ENCODE data around the gene MYL12A.
"Not testable (repeated sequence)": the region's sequence is repeated elsewhere in the genome, so short reads cannot be mapped to it uniquely, and the experiment has no call there.

The MYL12A gene

DNA sequence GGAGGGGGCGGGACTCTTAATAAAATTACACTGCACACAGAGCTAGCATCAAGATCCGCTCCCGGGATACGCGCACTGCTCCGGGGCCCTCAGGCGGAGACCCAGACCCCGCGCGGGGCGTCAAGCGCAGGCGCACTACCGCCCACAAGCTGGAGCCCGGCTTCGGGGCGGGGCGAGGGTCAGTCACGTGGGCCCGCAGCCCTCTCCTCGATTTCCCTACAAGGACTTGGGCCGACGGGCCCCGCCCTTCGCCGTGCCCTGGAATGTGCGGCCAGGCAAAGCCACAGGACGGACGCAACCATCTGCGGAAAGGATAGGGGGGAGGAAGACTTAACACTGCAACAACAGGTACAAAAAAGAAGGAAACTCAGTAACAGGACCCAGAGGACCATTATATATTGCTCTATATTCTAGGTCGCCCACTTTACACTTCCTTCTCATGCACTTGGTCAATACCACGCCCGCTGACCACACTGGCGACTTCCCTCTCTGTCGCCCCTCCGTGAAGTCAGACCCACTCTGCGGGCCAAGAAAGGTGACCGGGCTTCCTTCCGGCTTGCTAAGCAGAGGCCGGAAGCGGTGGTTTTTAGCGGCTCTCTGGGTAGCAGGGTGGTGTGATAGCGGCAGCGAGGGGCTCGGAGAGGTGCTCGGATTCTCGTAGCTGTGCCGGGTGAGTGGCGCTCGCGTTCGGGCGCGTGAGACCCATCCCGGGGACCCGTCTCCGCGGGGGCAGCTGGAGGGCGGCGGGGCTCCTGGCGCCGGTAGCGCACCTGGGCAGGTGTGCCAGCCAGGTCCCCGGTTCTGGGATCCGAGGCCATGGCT, at the start of gene MYL12A:
TSS of gene MYL12A (plus strand) at position 562 of the 822 bp plus-strand sequence. CDS start 5,447 bp downstream, outside the sequence.
- TF ChIP-seq, protein P1, sequence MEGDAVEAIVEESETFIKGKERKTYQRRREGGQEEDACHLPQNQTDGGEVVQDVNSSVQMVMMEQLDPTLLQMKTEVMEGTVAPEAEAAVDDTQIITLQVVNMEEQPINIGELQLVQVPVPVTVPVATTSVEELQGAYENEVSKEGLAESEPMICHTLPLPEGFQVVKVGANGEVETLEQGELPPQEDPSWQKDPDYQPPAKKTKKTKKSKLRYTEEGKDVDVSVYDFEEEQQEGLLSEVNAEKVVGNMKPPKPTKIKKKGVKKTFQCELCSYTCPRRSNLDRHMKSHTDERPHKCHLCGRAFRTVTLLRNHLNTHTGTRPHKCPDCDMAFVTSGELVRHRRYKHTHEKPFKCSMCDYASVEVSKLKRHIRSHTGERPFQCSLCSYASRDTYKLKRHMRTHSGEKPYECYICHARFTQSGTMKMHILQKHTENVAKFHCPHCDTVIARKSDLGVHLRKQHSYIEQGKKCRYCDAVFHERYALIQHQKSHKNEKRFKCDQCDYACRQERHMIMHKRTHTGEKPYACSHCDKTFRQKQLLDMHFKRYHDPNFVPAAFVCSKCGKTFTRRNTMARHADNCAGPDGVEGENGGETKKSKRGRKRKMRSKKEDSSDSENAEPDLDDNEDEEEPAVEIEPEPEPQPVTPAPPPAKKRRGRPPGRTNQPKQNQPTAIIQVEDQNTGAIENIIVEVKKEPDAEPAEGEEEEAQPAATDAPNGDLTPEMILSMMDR (IDR thresholded peaks at IDR 0.05; ENCODE audit: borderline replicate concordance, control extremely low read depth, extremely low read depth, insufficient read depth, missing control alignments) = no peak
- in situ Hi-C loops (cut with MboI; ENCODE audit: low sequenced_read_pairs, unreplicated experiment) = loop anchor here (5.0 to 10.0 kb wide), 2 partner anchors 253 to 315 kb away; no protein-coding TSS in a partner anchor
- peak; percentile 95 for DNase-seq (ENCODE audit: low spot score)

DNA sequence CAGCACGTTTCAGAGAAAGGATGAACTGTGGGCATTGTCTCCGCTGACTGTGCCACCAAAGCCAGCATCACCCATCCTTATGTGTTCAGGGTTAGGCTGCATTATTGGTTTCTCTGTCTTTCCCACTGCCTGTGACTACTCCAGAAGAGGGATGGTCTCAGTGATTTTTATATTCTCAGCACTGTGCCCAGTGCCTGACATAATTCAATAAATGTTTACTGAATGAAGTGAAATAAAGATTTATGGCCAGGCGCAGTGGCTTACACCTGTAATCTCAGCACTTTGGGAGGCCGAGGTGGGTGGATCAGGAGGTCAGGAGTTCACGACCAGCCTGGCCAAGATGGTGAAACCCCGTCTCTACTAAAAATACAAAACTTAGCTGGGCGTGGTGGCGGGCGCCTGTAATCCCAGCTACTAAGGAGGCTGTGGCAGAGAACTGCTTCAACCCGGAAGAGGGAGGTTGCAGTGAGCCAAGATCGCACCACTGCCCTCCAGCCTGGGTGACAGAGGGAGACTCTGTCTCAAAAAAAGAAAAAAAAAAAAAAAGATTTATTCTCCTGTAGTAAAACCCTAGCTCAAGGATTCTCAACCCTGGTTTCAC, 49.2 kb upstream of the MYL12A start:
- in situ Hi-C loops (cut with MboI; ENCODE audit: low sequenced_read_pairs, unreplicated experiment); DNase-seq (ENCODE audit: low spot score): not testable (repeated sequence)

DNA sequence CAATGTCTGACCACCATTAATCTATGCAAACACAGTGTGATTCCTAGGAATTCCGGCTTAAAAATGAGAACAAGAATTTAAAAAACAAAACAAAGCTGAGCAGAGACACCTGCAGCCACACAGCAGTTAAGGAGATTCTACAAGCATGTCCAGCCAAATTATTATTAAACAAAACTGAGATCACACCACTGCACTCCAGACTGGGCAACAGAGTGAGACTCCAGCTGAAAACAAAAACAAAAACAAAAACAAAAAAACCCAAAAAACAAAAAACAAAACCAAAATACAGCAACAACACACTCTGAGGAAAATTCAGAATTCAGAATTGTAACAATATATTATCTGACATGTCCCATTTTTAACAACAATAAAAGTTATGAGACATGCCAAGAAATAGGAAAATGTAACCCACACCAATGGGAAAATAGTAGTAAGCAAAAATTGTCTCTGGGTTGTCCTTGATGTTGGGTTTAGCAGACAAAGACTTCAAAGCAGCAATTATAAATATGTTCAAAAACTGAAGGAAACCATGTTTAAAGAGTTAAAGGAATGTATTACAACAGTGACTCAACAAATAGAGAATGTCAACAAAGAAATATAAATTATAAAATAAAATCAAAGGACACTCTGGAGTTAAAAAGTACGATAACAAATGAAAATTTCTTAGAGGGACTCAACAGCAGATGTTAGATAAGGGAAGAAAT, 47.5 kb upstream of the MYL12A start:
- in situ Hi-C loops (cut with MboI; ENCODE audit: low sequenced_read_pairs, unreplicated experiment) = no loop called here
- DNase-seq (ENCODE audit: low spot score) = no peak
- TF ChIP-seq, protein P1 (IDR thresholded peaks at IDR 0.05; ENCODE audit: borderline replicate concordance, control extremely low read depth, extremely low read depth, insufficient read depth, missing control alignments) = no peak

DNA sequence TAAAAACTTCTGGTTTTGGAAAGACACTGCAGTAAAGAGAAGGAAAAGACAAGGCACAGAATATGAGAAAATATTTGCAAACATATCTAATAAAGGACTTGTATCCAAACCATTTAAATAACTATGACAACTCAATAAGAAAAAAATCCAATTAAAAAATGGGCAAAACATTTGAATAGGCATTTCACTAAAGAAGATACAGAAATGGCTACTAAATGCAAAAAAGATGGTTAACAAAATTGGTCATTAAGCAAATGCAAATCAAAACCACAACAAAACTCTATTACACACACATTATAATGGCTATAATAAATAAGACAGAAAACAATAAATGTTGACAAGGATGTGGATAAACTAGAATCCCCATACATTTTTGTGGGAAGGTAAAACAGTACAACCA, 42.4 kb upstream of the MYL12A start:
- in situ Hi-C loops (cut with MboI; ENCODE audit: low sequenced_read_pairs, unreplicated experiment) = no loop called here
- TF ChIP-seq, protein P1 (IDR thresholded peaks at IDR 0.05; ENCODE audit: borderline replicate concordance, control extremely low read depth, extremely low read depth, insufficient read depth, missing control alignments) = no peak
- no peak for DNase-seq (ENCODE audit: low spot score)

DNA sequence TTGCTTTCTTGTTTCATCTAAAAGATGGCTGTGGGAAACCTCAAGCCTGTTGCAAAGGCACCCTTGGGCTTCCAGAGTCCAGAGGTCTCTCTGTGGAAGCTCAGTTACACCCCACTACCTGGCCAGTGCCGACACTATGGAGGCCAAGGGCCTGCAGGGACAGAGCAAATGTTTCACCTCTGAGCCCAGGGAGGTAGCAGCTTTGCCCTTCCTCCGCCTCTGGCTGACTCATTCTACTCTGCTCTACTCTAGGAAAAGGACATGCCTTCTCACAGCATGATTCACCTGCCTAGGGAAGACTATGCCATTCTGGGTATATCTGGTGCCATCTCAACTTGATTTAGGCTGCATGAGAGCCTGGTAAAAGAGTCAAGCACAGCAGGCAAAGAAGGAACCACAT, 40.0 kb upstream of the MYL12A start:
- TF ChIP-seq, protein P1 (IDR thresholded peaks at IDR 0.05; ENCODE audit: borderline replicate concordance, control extremely low read depth, extremely low read depth, insufficient read depth, missing control alignments) = no peak
- in situ Hi-C loops (cut with MboI; ENCODE audit: low sequenced_read_pairs, unreplicated experiment) = no loop called here
- DNase-seq (ENCODE audit: low spot score) = no peak

DNA sequence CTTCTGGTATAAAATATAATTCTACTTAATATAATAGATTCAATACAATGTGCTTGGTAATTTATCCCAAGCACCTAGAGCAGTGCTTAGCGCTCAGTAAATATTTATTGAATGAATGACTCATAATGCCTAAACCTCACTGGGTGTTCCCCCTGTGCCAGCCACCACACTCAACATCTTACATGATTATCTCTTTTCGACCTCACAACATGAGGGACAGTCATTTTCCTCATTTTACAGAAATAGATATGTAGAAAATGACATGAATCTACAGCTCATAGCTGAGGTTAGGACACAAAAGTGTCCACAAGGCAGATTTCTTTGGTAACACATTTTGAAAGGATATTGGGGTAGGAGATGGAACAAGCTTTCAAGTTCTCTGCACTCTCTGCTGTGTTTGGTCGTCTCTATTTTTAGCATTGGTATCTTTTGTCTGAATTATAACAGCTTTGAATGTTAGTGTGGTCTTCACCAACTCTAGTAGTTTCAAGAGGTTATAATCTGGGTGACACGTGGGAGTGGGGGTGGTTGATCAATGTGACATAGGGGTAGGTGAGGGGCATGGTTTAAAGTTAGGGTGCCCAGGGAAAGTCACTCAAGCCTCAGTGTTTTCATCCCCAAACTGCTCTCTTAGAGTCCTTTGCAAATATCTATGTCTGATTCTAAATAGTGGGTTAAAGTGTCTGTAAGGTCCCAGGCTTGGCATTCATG, 37.6 kb upstream of the MYL12A start:
- TF ChIP-seq, protein P1 (IDR thresholded peaks at IDR 0.05; ENCODE audit: borderline replicate concordance, control extremely low read depth, extremely low read depth, insufficient read depth, missing control alignments) = no peak
- in situ Hi-C loops (cut with MboI; ENCODE audit: low sequenced_read_pairs, unreplicated experiment) = no loop called here
- no peak for DNase-seq (ENCODE audit: low spot score)
